ENCODE results near the gene EMC8.

DNA sequence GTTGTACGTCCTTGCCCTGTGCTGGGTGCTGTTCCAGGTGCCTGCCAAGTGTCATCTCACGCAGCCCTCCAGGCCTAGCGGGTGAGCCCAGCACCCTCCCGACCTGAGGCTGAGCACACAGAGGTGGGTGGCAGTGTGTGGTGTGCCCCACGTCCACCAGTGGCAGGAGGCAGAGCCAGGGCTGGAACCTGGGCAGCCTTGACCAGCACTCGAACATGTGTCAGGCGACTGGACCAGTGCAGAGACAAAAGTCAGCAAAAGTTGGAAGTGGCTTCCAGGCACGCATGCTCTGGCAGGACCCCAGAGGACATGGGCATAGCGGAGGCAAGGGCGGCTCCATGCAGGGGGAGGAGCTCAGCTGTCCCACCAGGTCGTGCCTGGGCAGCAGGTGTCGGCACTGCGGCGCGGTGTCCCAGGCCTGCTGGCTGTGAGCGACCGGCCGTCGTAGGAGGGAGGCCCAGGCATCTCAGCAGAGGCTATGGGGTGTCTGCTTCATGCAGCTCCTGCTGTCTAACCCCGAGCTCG lies 35.9 kb upstream of the EMC8 start:
- TF ChIP-seq, protein P1, sequence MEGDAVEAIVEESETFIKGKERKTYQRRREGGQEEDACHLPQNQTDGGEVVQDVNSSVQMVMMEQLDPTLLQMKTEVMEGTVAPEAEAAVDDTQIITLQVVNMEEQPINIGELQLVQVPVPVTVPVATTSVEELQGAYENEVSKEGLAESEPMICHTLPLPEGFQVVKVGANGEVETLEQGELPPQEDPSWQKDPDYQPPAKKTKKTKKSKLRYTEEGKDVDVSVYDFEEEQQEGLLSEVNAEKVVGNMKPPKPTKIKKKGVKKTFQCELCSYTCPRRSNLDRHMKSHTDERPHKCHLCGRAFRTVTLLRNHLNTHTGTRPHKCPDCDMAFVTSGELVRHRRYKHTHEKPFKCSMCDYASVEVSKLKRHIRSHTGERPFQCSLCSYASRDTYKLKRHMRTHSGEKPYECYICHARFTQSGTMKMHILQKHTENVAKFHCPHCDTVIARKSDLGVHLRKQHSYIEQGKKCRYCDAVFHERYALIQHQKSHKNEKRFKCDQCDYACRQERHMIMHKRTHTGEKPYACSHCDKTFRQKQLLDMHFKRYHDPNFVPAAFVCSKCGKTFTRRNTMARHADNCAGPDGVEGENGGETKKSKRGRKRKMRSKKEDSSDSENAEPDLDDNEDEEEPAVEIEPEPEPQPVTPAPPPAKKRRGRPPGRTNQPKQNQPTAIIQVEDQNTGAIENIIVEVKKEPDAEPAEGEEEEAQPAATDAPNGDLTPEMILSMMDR (IDR thresholded peaks at IDR 0.05), result no peak
- TF ChIP-seq POLR2A (IDR thresholded peaks at IDR 0.05), result no peak
